ENCODE measurements around the gene SHISA5.

- TF ChIP-seq CTCF (IDR thresholded peaks at IDR 0.05; ENCODE audit: borderline replicate concordance, extremely low read depth, low read length, poor library complexity, severe bottlenecking): no peak
- no peak for TF ChIP-seq EZH2 (IDR thresholded peaks at IDR 0.05; ENCODE audit: borderline replicate concordance, low read depth, low read length, severe bottlenecking)
These were observed 76.9 kb downstream of the SHISA5 start for GRCh38 chr3:48426944-48427629.
